Endothelial cell (in vitro differentiated cells): ENCODE measurements around the gene CCDC73. TPM values are rescaled to one million over a fixed set of nuclear protein-coding genes. Genes with fewer than 3 reads are reported as not detected.
"Not testable (repeated sequence)": the region's sequence is repeated elsewhere in the genome, so short reads cannot be mapped to it uniquely, and the experiment has no call there.

ENCODE experiments used
- DNase-seq: peaks from one replicate; pipeline ENCODE4 v3.0.0; 2021; ENCODE audit warnings: low spot score
- H3K27ac Mint-ChIP-seq: one replicate; pipeline ENCODE4 v1.8.0; 2021; ENCODE audit warnings: mixed read lengths, inconsistent platforms; ENCODE audit not compliant: unreplicated experiment
- H3K27me3 Mint-ChIP-seq: one replicate; pipeline ENCODE4 v1.8.0; 2021; ENCODE audit warnings: mild to moderate bottlenecking, moderate library complexity, mixed read lengths, inconsistent platforms; ENCODE audit not compliant: unreplicated experiment
- H3K36me3 Mint-ChIP-seq: one replicate; pipeline ENCODE4 v1.8.0; 2021; ENCODE audit warnings: mild to moderate bottlenecking, low read depth, mixed read lengths, inconsistent platforms; ENCODE audit not compliant: unreplicated experiment
- H3K4me1 Mint-ChIP-seq: one replicate; pipeline ENCODE4 v1.8.0; 2021; ENCODE audit warnings: mild to moderate bottlenecking, mixed read lengths, inconsistent platforms; ENCODE audit not compliant: unreplicated experiment
- H3K4me3 Mint-ChIP-seq: one replicate; pipeline ENCODE4 v1.8.0; 2021; ENCODE audit warnings: mild to moderate bottlenecking, mixed read lengths, inconsistent platforms; ENCODE audit not compliant: unreplicated experiment
- H3K9me3 Mint-ChIP-seq: one replicate; pipeline ENCODE4 v1.8.0; 2021; ENCODE audit warnings: mixed read lengths, inconsistent platforms; ENCODE audit not compliant: unreplicated experiment
- CTCF ChIP-seq: fragments of 200-600 bp; sonication (generic); IDR thresholded peaks from one replicate; pipeline ENCODE4 v1.5.0; 2021; ENCODE audit warnings: antibody characterized with exemption; ENCODE audit not compliant: unreplicated experiment
- total RNA-seq: library from RNA; stranded (reverse); fragmentation: NEBNext Ultra II Directional; extraction: Animal tissue kit (Norgen Biotek cat#: 25700); gene quantifications from one replicate; pipeline ENCODE4 v1.2.1, GENCODE V29; 2021; ENCODE audit not compliant: unreplicated experiment

CCDC73 gene
- total RNA-seq, 1 donor from 2014 or later = not detected

DNA sequence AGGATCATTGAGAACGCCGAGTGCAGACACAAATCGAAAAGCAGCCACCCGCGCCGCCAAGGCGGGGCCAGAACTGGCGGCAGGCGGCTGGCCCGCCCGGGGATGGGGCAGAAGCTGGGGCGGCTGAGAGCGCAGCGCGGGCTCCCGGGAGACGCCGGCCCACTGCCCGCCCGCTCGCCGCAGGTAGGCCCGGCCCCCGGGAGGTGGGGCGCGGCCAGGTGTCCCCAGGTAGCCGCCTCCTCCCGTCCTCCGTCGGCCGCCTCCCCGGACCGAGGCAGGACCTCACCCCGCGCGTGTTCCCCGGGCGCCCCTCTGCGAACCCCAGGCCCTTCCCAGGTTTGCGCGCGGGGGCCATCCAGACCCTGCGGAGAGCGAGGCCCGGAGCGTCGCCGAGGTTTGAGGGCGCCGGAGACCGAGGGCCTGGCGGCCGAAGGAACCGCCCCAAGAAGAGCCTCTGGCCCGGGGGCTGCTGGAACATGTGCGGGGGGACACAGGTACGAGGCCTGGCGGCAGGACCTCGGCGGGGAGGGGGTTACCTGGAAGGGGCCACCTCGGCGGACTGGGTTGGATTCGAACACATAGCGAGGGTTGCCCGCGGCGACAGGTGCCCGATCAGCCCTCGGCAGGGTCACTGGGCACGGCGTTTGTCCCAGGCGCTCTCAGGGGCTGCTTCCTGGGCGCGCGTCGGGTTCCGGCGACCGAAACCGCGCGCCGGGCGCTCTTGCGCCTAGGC, 35.4 kb upstream of the CCDC73 start, which contains the start of gene PRRG4:
TSS of gene PRRG4 (plus strand) at position 248 of the 733 bp plus-strand sequence. CDS start 603 bp downstream, outside the sequence.
- no peak for TF ChIP-seq CTCF
- Mint-ChIP-seq H3K9me3 (no peaks in the 10 kb centered on the region), H3K4me1 (no peaks in the 10 kb centered on the region), H3K36me3 (no peaks in the 10 kb centered on the region), H3K4me3 (peak within 1 kb of the TSS; percentile 87), H3K27ac (no peak within 1 kb of the TSS), H3K27me3 (peaks cover 1% of the 10 kb centered on the region)
- peak; percentile 46 for DNase-seq

DNA sequence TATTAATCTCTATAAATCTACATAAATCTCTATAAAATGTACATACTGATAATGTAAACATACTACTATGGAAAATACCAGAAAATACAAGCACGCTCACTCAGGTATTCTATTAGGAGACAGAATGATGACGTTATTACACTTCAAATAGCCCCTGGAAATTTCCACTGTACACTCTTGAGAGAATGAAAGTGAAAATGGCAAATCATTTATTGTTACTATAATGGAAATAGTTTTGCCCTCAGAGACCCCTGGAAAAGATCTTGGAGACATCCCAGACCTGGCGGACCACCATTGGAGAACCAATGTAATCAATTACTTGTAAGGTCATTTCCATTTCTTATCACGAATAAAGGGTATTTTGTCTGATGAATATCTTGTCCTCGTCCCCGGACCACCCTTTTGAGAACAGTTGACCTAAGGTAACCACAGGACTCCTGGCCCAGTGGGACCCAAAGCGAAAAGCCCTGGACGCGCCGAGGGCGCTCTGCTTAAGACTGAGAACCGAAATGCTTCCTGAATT, 34.8 kb upstream of the CCDC73 start:
- Mint-ChIP-seq H3K4me3 (peak overlapping the region; percentile 87), H3K27me3 (peaks cover 1% of the 10 kb centered on the region), H3K4me1 (no peaks in the 10 kb centered on the region), H3K27ac (no peak overlapping the region), H3K36me3 (no peaks in the 10 kb centered on the region), H3K9me3 (no peaks in the 10 kb centered on the region)
- TF ChIP-seq CTCF = no peak
- no peak for DNase-seq

DNA sequence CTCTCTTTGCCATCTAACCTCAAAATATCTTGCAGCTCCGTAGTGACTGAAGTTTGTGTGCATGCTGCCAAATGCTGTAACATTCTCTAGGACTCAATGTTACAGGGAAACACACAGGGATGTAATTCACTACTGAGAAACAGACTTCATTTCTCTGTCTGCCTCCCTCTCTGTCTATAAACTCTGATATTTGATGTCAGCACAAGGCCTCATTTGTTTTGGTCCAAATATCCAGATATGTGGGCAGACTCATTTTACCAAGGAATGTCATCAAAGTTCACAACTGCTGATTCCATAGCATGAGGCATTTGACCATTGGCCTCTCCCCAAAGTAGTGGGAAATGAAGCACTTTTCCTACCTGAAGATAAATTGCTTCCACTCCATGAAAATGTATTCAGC, 32.8 kb upstream of the CCDC73 start:
- no peak overlapping the region for H3K4me3 Mint-ChIP-seq

GRCh38 chr11:32826113-32826512, 31.7 kb upstream of the CCDC73 start:
- no peaks in the 10 kb centered on the region for H3K27me3 Mint-ChIP-seq
- H3K27ac Mint-ChIP-seq = no peak overlapping the region
- no peak overlapping the region for H3K4me3 Mint-ChIP-seq
- no peak for DNase-seq
- H3K4me1 Mint-ChIP-seq = no peaks in the 10 kb centered on the region
- TF ChIP-seq CTCF = no peak
- H3K36me3 Mint-ChIP-seq = no peaks in the 10 kb centered on the region
- H3K9me3 Mint-ChIP-seq = no peaks in the 10 kb centered on the region

More for the DNA sequence above, 32.8 kb upstream of the CCDC73 start:
- Mint-ChIP-seq H3K36me3 (no peaks in the 10 kb centered on the region), H3K9me3 (no peaks in the 10 kb centered on the region), H3K4me1 (no peaks in the 10 kb centered on the region), H3K27ac (no peak overlapping the region), H3K27me3 (peaks cover 1% of the 10 kb centered on the region)
- DNase-seq = no peak
- TF ChIP-seq CTCF = no peak

- not testable (repeated sequence) for DNase-seq, H3K27me3 Mint-ChIP-seq, H3K9me3 Mint-ChIP-seq, H3K4me3 Mint-ChIP-seq, H3K27ac Mint-ChIP-seq, H3K4me1 Mint-ChIP-seq, H3K36me3 Mint-ChIP-seq
Measured at GRCh38 chr11:32823617-32824016, 29.2 kb upstream of the CCDC73 start.
